Mucosa of stomach (tissue), 1 donor: ENCODE measurements around the gene CABLES2.

Experiments used
- H3K27me3 ChIP-seq: one replicate; pipeline ENCODE4 v1.7.0; 2013; ENCODE audit warnings: mild to moderate bottlenecking, low read length; ENCODE audit not compliant: control insufficient read depth, insufficient read depth
- H3K36me3 ChIP-seq: one replicate; pipeline ENCODE4 v1.7.0; 2013; ENCODE audit warnings: low read length; ENCODE audit not compliant: control insufficient read depth, insufficient read depth
- H3K4me1 ChIP-seq: one replicate; pipeline ENCODE4 v1.7.0; 2013; ENCODE audit warnings: mild to moderate bottlenecking, low read length; ENCODE audit not compliant: control insufficient read depth, insufficient read depth
- H3K4me3 ChIP-seq: one replicate; pipeline ENCODE4 v1.7.0; 2013; ENCODE audit warnings: low read length
- H3K9ac ChIP-seq: one replicate; pipeline ENCODE4 v1.7.0; 2013; ENCODE audit warnings: mild to moderate bottlenecking, low read length, moderate library complexity
- H3K9me3 ChIP-seq: one replicate; pipeline ENCODE4 v1.7.0; 2013; ENCODE audit warnings: mild to moderate bottlenecking, low read length, moderate library complexity; ENCODE audit not compliant: control insufficient read depth
- donor health status: Pancreatic carcinoma.

The CABLES2 gene

DNA sequence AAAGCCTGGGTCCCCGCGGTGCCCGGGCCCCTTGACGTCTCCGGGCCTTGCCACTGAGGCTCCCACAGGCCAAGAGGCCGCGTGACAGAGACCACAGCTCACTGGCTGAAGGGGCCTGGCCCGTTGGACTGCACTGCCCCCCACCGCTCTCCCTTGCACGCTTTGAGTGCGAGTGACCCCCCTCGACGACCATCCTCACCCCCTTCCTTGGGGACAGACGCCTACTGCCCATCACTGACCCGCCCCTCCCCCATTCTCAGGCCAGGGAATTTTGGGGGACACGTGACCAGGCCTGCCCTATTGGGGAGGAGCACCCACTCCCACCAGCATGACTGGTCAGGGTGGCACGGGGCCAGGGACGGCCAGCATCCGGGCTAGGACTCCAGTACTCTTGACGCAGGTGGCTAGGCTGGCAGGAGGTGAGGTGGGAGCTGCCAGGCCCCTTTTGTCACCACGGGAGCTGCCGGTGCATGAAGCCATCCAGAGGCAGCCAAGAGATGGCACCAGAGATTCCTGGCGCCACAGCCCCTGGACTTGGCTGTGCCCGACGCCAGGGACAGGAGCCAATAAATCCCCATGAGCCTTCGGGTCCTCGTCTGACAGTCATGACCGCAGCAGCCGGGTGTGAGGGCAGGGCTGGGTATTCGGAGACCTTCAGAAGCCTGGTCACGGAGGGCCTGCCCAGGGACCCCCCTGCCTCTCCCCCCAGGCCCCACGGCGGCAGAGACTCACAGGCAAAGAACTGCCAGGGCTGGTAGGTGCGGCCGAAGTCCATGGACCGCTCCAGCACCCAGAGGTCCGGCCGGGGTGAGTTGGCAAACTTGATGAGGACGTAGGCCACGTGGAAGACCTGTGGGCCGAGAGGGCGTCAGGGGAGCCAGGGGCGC lies 54.4 kb downstream of the CABLES2 start:
- Histone ChIP-seq H3K4me3 (no peak overlapping the region), H3K9me3 (no peaks in the 10 kb centered on the region), H3K4me1 (peaks cover 42% of the 10 kb centered on the region), H3K9ac (no peak overlapping the region), H3K27me3 (no peaks in the 10 kb centered on the region), H3K36me3 (no peaks in the 10 kb centered on the region)

DNA sequence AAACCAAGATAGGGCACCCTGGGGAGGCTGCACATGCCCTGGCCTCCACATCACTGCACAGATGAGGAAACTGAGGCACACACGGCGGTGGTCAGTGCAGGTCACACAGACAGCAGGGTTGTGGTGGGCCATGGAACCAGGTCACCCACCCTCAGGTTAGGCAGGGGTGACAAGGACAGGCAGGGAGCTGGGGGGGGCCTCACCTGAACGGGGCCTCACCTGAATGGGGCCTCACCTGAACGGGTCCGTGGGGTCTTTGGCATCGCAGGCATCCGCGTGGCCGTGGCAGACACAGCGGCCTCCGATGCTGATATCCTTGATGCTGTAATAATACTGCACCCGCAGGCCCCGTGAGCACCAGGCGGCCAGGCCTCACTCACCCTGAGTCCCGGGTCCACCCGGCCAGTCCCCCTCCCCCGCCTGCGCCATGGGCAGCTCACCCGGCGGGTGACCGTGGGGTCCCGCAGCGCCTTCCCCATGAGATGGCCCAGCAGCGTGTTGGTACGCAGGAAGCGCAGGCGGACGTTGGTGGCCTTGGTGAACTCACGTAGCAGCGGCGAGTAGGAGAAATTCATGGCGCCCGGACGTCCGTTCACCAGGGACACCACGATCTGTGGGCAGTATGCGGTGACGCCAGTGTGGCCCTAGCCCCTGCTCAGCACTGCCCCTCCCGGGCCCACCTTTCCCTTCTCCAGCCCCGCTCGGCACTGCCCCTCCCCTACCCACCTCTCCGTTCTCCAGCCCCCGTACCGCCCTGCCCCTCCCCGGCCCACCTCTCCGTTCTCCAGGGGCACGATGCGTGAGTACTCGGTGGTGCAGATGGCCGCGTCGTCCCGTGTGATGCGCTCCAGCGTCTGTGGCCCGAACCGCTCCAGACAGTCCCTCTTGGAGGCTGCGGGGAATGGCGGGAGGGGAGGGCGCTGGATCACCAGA lies 55.4 kb downstream of the CABLES2 start:
- Histone ChIP-seq H3K9me3 (no peaks in the 10 kb centered on the region), H3K4me1 (peaks cover 33% of the 10 kb centered on the region), H3K9ac (no peak overlapping the region), H3K27me3 (no peaks in the 10 kb centered on the region), H3K36me3 (no peaks in the 10 kb centered on the region), H3K4me3 (no peak overlapping the region)

DNA sequence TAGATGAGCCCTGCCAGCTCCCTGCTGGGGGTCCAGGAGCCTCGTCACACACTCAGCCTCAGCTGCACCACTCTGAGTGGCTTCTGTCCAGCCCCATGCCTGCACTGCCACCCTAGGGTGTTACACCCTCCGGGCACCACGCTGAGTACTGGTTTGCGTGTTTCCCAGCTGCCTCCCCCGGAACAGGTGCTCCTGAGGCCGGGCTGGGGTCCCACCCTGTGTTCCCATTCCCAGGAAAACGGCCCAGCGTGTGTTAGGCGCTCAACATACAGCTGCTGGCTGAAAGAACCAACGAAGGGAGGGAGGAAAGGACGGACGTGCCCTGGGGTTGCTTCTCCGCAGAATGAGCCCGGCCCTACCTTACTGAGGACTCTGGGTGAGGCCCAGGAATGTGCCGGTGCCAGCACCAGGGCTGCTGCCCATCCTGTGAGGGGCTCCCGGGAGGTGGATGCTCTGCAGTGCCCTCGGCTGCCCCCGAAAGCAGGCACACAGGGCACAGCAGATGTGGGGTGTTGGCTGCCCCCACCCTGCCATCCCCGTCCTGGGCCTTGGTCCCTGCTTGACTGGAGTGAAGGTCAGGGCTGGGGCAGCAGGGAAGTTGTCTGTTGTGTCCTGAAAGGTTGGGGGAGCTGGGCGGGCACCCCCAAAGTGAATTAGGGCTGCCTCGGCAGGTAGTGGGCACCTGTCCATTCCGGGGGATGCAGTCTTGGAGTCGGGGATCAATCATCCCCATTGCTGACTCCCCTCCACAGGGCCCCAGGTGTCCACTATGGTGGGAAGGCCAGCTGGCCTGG lies 56.3 kb downstream of the CABLES2 start:
- Histone ChIP-seq H3K36me3 (no peaks in the 10 kb centered on the region), H3K4me3 (no peak overlapping the region), H3K27me3 (no peaks in the 10 kb centered on the region), H3K4me1 (peaks cover 27% of the 10 kb centered on the region), H3K9ac (peak overlapping the region; percentile 3), H3K9me3 (no peaks in the 10 kb centered on the region)

DNA sequence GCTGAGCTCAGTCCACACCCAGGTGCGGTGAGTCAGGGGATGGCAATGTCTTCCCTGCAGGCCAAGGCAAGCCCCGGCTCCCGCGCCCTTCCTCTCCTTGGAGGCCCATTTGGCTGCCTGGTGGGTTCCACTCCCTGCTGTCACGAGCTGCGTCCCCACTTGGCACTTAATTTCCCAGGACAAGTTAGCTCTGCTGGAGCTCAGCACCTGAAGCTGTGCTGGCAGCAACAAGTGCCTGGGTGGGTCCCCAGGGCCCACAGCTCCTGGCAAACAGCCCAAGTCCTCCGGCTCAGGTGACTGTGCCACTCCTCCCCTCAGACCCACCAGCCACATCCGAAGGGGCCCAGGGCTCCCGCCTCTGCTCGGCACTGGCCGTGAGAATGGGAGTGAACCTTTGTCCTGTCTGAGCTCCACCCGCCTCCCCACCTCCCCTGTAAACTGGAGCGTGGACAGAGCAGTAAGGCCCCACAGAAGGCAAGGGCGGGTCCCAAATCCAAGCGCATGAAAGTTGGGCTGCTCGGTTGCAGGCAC lies 56.9 kb downstream of the CABLES2 start:
- Histone ChIP-seq H3K9me3 (no peaks in the 10 kb centered on the region), H3K4me3 (no peak overlapping the region), H3K36me3 (no peaks in the 10 kb centered on the region), H3K4me1 (peaks cover 20% of the 10 kb centered on the region), H3K27me3 (no peaks in the 10 kb centered on the region), H3K9ac (peak overlapping the region; percentile 3)

DNA sequence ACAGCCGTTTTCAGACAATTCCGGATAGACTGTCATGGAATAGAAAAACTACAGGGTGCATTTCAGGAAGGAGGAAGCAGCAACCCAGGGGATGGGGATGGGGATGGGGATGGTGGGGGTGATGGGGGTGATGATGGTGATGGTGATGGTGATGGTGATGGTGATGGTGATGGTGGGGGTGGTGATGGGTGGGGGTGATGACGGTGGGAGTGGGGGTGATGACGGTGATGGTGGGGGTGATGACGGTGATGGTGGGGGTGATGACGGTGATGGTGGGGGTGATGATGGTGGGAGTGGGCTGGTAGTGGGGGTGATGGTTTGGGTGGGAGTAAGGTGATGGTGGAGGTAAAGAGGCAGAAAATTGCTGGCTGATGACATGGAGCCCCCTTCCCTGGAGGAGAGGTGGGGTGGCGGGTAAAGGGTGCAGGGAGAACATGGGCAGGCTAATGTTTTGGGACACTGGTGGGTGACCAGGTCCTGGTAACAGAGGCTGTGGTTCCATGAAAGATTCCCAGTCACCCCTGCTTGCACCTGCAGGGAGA lies 57.5 kb downstream of the CABLES2 start:
- Histone ChIP-seq H3K9ac (no peak overlapping the region), H3K27me3 (no peaks in the 10 kb centered on the region), H3K36me3 (no peaks in the 10 kb centered on the region), H3K9me3 (no peaks in the 10 kb centered on the region), H3K4me3 (no peak overlapping the region), H3K4me1 (peaks cover 15% of the 10 kb centered on the region)

DNA sequence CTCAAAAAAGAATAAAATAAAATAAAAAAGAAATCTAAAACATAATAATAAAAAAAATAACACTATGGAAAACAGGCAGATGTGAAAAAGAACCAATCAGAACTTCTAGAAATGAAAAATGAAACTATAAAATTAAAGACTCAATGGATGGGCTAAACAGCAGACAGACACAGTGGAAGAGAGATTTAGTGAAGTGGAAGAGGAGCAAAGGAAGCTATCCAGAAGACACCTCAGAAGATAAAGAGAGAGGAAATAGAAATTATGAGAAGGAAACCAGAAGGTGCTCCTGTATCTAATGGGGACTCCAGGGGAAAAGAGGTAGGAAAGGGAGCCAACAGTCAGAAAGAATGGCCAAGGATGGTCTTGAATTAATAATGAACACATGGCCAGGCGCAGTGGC lies 58.5 kb downstream of the CABLES2 start:
- no peaks in the 10 kb centered on the region for H3K9me3 ChIP-seq
- H3K36me3 ChIP-seq = no peaks in the 10 kb centered on the region
- H3K4me3 ChIP-seq = no peak overlapping the region
- H3K9ac ChIP-seq = no peak overlapping the region
- H3K27me3 ChIP-seq = no peaks in the 10 kb centered on the region
- H3K4me1 ChIP-seq = peaks cover 14% of the 10 kb centered on the region

DNA sequence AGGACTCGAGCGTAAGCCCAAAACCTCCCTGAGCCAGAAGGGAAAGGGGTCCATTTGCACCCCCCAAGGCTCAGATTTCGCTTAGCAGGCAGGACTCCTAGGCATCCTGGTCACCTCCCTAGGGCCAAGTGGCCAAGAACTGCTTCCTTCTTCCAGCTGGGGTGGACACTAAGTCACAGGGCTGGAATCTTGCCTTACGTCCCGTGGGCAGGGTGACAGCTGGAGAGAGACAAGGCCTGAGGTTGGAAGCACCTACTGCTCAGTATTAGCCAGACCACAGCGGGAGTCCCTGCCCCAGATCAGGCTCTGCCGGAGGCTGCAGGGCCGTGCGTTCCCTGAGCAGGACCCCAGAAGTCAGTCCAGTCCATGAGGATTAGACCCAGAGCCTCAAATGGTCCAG lies 59.6 kb downstream of the CABLES2 start:
- no peak overlapping the region for H3K9ac ChIP-seq
- H3K36me3 ChIP-seq = no peaks in the 10 kb centered on the region
- no peak overlapping the region for H3K4me3 ChIP-seq
- H3K9me3 ChIP-seq = no peaks in the 10 kb centered on the region
- peaks cover 14% of the 10 kb centered on the region for H3K4me1 ChIP-seq
- no peaks in the 10 kb centered on the region for H3K27me3 ChIP-seq

DNA sequence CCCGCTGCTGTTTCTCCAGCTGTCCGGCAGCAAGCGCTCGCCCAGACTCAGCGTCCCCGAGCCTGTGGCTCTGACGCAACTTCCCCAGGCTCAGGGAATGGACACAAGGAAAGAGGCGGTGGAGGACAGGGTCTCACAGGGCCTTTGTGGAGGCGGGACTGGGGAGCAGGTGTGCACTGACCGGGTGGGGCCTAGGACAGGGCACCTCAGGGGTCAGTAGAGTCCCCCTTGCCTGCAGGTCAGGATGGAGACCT lies 60.0 kb downstream of the CABLES2 start:
- Histone ChIP-seq H3K36me3 (no peaks in the 10 kb centered on the region), H3K27me3 (no peaks in the 10 kb centered on the region), H3K9ac (no peak overlapping the region), H3K4me3 (no peak overlapping the region), H3K9me3 (no peaks in the 10 kb centered on the region), H3K4me1 (peaks cover 14% of the 10 kb centered on the region)

DNA sequence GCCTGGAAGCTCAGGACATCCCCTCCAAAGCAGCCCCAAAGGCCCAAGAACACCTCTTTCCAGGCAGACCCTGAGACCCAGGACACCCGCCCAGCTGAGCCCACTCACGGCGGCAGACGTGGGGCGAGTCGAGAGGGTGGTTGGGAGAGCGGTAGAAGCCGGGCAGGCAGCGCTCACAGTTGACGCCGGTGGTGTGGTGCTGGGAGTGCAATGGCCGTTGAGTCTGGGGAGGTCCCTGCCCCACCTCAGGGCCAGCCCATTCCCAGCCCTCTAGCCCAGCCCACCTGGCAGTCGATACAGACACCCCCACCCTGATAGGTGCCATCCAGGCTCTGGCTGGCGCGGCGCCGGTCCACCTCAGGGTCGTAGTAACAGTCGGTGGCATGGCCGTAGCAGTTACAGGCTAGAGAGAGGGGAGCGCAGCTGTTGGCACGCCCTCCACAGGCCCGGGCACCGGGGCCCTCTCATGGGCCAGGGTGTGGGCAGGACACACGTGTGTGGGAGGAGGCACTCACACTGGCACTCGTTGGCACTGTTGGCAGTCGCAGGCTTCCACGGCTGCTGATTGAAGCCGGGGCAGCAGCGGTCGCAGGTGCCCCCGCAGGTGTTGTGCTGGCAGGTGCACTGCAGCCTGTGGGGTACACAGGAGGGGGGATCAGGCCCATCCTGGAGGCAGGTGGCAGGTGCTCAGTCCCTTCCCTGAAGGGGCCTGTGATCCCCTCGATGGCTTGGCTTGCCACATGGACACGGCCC lies 60.5 kb downstream of the CABLES2 start:
- H3K4me1 ChIP-seq = peaks cover 14% of the 10 kb centered on the region
- H3K9me3 ChIP-seq = no peaks in the 10 kb centered on the region
- no peak overlapping the region for H3K4me3 ChIP-seq
- no peak overlapping the region for H3K9ac ChIP-seq
- H3K27me3 ChIP-seq = no peaks in the 10 kb centered on the region
- no peaks in the 10 kb centered on the region for H3K36me3 ChIP-seq

DNA sequence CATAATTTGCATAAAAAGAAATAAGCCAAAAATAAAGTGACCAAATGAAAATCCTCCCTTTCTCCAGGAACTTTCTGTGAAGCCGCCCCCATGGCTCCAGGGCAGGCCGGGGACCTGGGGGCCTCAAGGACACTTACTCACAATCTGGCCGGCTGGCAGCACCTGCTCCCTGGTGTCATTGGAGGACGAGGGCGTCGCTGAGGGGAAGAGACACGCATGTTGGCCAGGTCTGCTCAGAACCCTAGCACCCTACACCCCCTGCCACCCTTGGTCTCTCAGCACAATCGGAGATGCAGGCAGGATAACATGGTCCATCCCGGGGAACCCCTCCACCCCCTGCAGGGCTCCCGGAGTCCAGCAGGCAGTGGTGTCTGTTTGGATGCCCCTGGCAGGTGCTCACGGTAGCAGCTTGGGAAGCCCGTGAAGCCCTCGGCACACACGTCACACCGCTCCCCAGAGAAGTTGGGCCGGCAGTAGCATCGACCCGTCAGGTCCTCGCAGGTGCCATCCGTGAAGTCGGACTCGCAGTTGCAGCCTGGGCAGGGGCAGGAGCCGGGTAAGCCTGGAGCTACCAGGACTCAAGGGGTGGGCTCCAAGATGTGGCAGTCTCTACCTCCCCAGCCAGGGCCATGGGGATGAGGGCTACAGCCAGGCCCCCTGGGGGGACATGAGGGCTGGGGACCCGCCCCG lies 61.3 kb downstream of the CABLES2 start:
- Histone ChIP-seq H3K9ac (no peak overlapping the region), H3K4me3 (no peak overlapping the region), H3K9me3 (no peaks in the 10 kb centered on the region), H3K36me3 (no peaks in the 10 kb centered on the region), H3K27me3 (no peaks in the 10 kb centered on the region), H3K4me1 (peaks cover 12% of the 10 kb centered on the region)
